Raji (cell line): ENCODE measurements around the gene APOC1.
"Not testable (repeated sequence)": the region's sequence is repeated elsewhere in the genome, so short reads cannot be mapped to it uniquely, and the experiment has no call there.

ENCODE experiments used
- POLR2A ChIP-seq: IDR thresholded peaks from 2 replicates; pipeline ENCODE4 v1.6.1; 2011; ENCODE audit warnings: low read depth, low read length, control low read depth; ENCODE audit not compliant: insufficient read depth

APOC1 gene

DNA sequence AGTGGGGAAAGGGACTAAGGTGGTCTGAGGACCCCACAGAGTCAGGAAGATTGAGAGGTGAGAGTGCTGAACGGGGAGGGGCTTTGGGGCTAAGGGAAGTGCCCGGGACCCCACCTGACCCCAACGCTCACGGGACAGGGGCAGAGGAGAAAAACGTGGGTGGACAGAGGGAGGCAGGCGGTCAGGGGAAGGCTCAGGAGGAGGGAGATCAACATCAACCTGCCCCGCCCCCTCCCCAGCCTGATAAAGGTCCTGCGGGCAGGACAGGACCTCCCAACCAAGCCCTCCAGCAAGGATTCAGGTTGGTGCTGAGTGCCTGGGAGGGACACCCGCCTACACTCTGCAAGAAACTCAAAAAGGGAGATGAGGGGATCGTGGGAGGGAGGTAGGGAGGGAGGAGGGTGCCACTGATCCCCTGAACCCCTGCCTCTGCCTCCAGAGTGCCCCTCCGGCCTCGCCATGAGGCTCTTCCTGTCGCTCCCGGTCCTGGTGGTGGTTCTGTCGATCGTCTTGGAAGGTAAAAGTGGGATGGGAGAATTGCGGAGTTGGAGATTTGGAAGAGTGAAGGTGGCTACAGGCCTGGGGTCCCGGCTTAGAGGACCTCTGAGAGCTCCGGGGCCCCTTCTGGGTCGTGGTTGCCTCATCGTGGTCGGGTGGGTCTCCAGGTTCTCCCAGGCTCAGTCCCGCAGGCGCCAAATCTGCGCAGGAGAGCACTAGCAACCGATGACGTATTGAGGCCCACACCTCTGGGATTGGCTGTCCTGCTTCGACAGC, at the start of gene APOC1:
APOC1 (plus strand) TSS at position 176 of the 774 bp plus-strand sequence; CDS start at position 460, 284 bp downstream.
- TF ChIP-seq POLR2A, result not testable (repeated sequence)

DNA sequence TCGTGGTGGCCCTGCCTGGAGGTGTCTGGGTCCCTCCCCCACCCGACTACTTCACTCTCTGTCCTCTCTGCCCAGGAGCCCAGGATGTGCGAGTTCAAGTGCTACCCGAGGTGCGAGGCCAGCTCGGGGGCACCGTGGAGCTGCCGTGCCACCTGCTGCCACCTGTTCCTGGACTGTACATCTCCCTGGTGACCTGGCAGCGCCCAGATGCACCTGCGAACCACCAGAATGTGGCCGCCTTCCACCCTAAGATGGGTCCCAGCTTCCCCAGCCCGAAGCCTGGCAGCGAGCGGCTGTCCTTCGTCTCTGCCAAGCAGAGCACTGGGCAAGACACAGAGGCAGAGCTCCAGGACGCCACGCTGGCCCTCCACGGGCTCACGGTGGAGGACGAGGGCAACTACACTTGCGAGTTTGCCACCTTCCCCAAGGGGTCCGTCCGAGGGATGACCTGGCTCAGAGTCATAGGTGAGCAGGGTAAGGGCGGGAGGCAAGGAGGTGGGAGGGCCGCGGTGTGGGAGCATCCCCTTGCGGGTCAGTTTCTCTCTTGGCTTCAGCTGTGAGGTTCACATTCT, 49.1 kb upstream of the APOC1 start:
- no peak for TF ChIP-seq POLR2A

- no peak for TF ChIP-seq POLR2A
Measured at GRCh38 chr19:44866664-44867063, 47.7 kb upstream of the APOC1 start.

DNA sequence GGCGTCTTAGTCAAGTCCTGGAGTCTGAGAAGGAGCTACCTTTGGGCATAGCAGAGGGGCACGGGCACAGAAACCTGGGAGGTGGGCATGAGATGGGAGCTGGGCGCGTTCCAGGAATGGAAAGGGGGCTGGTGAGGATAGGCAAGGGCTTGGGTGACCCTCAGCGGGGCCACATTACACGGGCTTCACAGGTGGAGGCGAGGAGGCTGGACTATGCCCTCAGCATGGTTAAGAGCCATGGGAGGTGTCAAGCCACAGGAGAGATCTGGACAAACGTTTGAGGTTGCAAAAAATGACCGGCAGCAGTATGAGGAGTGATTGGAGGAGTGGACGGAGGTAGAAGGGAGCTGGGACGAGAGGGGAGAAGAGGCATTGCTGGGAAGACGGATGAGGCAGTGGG, 46.8 kb upstream of the APOC1 start:
- no peak for TF ChIP-seq POLR2A

DNA sequence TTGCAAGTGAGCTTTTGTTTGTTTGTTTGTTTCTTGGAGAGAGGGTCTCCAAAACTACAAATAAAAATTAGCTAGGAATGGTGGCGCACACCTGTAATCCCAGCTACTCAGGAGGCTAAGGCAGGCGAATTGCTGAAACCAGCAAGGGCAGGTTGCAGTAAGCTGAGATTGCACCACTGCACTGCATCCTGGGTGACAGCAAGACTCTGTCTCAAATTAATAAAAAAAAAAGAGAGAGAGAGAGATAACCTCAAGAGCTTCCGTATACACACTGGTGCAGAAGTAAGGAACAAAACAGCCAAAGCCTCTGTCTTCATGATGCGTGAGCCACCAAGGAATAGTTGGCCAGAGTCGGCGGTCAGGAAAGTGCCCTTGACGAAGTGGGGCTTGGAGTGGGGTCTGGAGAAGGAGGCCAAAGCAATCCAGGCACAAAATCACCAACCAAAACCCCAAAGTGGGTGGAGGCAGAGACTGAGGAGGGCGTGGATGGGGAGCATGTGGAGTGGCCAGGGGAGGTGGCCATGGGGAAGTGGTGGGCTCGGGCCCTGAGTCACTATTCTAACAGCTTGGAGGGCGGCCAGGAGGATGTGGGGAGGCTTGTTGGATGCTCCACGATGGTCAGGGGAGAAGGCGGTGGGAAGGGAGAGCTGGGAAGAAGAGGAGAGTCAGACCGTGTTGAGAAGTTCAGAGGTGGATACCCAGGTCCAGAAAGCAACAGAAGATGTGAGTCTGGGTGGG, 44.5 kb upstream of the APOC1 start:
- no peak for TF ChIP-seq POLR2A

GRCh38 chr19:44871809-44872208, 42.6 kb upstream of the APOC1 start:
- TF ChIP-seq POLR2A, result no peak

DNA sequence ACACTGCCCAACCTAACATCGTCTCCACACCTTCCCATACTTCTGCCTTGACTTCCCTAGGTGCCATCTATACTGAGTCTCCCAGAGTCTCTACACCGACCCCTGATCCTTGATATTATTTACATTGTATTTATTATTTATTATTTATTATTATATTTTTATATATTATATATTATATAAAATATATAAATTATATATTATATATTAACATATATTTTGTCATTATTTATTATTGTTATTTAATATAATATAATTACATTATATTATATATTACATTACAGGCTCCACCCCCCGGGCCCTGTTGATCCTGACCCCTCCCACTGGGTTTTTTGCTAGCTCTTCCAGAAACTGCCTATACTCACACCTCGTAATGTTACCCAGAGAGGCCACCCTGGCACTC, 41.7 kb upstream of the APOC1 start:
- TF ChIP-seq POLR2A, result no peak

GRCh38 chr19:44874317-44874716, 40.1 kb upstream of the APOC1 start:
- no peak for TF ChIP-seq POLR2A

DNA sequence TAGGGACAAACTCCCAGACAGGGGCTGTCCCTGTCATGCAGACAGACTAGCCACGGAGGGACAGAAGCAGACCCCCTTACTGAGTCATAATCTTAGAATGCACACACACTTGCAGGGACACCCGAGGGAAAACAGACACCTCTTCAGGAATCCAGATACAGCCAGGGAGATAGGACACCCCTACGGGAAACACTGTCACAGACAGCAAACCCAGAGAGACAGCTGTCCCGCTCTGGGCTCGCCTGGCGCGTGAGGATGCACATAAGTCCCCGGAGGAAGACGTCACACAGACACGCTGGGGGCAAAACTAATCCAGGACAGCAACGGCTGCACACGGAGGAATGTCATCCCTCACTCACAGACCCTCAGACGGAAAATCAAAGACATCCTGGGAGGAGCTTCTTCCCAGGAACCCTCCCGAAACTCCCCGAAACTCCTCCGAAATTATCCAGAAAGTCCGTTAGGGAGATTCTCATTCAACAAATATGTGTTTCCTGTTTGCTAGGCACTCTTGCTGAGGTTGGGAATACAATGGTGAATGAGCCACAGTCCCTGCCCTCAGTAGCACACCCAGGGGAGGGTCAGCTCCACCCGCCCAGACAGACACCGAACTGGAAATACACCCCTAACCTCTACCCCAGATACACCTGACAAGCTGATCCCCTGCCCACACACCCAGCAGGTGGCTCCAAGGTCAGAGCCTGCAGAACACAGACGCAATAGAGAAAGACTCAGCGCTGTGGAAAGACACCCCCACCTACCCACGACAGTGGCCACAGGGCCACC, 38.5 kb upstream of the APOC1 start:
- TF ChIP-seq POLR2A, result no peak

GRCh38 chr19:44876930-44877535, 37.4 kb upstream of the APOC1 start:
- TF ChIP-seq POLR2A, result no peak

DNA sequence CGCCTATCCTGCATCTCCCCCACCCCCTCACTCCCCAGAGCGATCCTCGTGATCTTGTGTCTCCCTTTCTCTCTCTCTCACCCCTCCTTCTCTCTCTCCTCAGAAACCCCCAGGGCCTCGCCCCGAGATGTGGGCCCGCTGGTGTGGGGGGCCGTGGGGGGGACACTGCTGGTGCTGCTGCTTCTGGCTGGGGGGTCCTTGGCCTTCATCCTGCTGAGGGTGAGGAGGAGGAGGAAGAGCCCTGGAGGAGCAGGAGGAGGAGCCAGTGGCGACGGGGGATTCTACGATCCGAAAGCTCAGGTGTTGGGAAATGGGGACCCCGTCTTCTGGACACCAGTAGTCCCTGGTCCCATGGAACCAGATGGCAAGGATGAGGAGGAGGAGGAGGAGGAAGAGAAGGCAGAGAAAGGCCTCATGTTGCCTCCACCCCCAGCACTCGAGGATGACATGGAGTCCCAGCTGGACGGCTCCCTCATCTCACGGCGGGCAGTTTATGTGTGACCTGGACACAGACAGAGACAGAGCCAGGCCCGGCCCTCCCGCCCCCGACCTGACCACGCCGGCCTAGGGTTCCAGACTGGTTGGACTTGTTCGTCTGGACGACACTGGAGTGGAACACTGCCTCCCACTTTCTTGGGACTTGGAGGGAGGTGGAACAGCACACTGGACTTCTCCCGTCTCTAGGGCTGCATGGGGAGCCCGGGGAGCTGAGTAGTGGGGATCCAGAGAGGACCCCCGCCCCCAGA, 36.1 kb upstream of the APOC1 start:
- no peak for TF ChIP-seq POLR2A

DNA sequence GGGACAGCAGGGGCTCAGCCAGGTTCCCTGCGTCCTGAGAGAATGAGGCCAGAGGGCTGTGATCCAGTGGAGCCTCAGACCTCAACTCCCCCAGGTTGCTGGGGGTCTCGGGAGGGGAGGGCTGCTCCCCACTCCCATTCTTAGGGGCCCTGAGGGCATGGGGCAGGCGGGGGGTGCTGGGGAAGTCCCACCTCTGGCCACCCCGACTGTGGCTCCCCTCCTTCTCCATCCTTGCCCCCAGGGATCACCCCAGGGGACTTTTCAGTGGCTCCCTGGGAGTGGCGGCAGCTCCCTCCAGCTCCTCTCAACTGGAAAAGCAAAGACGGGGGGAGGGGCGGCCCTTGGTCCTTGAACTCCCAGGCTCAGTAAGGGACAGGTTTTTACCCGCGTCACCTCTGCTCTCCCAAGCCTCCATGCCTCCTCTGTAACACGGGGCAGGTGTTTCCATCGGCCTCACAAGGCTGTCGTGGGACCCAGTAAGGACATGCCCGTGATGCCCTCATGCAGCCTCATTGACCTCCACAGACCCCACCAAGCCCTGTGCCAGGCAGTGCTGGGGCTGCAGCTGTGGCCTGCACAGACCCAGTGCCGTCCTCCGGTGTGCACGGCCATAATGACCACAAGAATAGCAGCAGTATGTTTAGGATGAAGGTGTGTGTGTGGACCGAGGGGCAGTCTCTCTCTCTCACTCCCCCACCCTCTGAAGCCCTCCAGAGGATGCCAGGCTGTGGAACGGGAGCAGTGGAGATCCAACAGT, 34.9 kb upstream of the APOC1 start:
- TF ChIP-seq POLR2A, result no peak

DNA sequence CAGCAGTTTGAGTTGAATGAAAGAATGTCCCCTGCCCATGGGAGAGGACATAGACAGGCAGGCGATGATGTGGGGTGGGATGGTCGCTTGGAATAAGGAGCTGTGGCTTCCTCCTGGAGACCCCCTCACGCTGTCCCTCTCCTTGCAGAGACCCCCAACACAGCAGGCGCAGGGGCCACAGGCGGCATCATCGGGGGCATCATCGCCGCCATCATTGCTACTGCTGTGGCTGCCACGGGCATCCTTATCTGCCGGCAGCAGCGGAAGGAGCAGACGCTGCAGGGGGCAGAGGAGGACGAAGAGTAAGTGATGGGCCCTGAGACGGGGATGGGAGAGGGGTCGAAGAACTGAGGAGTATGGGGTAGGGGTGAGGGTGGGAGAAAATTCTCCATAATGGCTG, 32.3 kb upstream of the APOC1 start:
- no peak for TF ChIP-seq POLR2A
